GM18517 (cell line): ENCODE results near the gene MPPED1.

Experiments
- ATAC-seq: cut with Tn5 transposase; IDR thresholded peaks from one replicate; pipeline ENCODE4 v1.9.1; 2021; ENCODE audit warnings: mild to moderate bottlenecking, moderate library complexity; ENCODE audit not compliant: unreplicated experiment

MPPED1 gene

DNA sequence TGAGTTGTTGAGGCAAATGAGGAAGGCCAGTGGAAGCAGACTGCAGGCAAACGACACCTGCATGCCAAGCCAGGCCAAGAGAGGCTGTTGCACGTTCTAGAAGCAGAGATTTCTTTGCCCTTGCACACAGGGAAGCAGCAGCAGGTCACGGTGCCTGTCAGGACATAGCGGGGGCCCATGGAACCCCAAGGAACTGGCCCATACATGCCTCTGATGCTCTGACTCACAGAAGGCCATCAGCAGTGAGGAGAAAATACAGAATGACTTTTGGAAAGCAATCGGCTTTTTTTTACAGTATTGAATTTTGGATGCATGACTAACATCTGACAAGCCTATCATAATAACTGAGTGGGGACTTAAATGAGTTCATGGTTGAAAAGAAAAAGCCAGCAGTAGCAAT, 123.9 kb downstream of the MPPED1 start:
- ATAC-seq: no peak

GRCh38 chr22:43537019-43537585, 125.3 kb downstream of the MPPED1 start:
- ATAC-seq: no peak

GRCh38 chr22:43539572-43540528, 128.0 kb downstream of the MPPED1 start:
- no peak for ATAC-seq

GRCh38 chr22:43540529-43540923, 128.7 kb downstream of the MPPED1 start:
- no peak for ATAC-seq

GRCh38 chr22:43541022-43541421, 129.2 kb downstream of the MPPED1 start:
- ATAC-seq: no peak

DNA sequence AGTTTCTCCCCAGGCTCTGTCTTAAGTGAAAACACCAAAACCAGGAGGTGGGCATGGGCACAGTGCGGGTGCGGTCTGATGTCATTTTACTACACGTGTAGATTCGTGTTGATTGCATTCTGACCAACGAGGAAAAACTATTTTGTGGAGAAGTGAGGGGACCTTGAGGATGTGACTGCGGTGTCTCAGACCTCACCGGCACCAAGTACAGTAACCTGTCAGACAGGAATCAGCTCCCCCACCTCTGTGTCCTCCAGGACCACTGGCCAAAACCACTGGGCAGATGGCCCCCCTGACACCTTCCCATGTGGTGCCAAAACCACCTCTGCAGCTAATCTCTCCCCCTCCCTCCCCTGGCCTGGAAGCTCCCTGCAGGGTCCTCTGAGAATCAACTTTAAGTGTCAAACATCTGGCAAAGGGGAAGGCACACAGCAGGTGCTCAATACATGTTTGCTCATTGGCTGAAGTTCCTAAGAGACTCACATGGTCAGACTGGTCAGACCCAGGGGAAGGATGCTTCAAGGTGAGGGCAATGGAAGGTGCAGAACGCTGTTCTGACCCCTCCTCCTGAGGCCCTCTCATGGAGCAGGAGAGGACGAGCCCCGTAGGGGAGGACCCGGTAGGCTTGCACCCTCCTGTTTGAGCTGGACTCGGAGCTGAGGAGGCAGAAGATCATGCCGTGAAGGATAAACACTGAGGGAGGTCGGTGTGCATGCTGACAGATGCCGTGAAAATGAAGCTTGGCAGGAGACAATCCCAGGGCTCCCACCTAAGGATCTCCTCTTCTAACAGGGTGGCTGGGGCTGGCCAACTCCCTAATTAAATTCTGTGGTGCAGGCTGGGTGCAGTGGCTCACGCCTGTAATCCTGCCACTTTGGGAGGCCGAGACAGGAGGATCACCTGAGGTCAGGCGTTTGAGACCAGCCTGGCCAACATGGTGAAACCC, 129.9 kb downstream of the MPPED1 start:
- no peak for ATAC-seq

- no peak for ATAC-seq
Measured at GRCh38 chr22:43542681-43543521, 131.1 kb downstream of the MPPED1 start.

DNA sequence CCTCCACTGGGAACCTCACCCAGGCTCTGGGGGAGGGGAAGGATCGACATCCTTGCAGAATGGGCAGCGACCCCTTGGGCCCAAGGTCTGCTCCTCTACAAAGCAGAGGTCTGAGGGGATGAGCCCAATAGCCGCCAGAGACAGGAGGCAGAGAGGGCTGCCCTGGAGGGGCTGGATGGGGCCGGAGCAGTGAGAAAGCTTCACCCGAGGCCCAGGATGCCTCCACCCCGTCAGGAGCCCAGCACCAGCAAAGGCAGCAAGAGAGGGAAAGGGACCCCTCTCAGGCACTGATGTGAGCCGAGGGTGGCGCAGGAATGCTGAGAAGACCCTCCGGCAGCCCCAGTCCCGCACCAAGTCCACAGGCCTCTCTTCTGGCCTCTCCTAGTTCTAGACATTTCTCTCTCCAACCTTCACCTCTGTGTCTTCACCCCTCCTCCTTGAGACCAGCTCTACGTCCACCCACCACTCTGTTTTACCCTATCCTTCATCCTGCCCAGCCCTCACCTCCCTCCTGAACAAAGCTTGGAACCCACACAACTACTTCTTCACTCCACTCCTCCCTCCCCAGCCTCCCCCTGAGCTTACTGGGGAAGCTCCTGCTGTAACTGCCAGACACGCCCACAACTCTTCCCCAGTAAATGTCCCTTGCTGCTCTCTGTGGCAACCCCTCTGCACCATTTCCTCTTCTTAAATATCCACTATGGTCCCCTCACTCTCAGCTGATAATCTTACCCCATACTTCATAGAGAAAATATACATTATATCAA, 131.9 kb downstream of the MPPED1 start:
- ATAC-seq: no peak

GRCh38 chr22:43544289-43544673, 132.5 kb downstream of the MPPED1 start:
- no peak for ATAC-seq

DNA sequence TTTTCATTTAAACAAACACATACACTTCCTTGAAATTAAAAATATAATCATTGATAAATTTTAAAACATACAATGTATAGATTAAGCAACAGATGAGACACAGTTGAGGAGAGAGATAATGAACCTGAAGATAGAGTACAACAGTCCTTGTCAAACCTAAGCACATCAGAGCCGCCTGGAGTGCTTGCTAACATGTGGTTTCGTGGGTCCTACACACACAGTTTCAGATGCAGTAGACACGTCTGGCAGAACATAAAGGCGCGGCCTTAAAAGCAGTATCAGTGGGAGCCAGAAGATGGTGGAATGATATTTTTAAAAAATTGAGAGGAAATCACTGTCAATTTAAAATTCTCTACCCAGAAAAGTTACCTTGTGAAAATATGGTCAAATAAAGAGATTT, 134.4 kb downstream of the MPPED1 start:
- ATAC-seq: no peak

- ATAC-seq: no peak
Measured at GRCh38 chr22:43550024-43550620, 138.3 kb downstream of the MPPED1 start.

- no peak for ATAC-seq
Measured at GRCh38 chr22:43550672-43551071, 138.9 kb downstream of the MPPED1 start.

- no peak for ATAC-seq
Measured at GRCh38 chr22:43553451-43554258, 141.8 kb downstream of the MPPED1 start.

- no peak for ATAC-seq
Measured at GRCh38 chr22:43554259-43554636, 142.4 kb downstream of the MPPED1 start.

- ATAC-seq: no peak
Measured at GRCh38 chr22:43554694-43555365, 143.0 kb downstream of the MPPED1 start.

DNA sequence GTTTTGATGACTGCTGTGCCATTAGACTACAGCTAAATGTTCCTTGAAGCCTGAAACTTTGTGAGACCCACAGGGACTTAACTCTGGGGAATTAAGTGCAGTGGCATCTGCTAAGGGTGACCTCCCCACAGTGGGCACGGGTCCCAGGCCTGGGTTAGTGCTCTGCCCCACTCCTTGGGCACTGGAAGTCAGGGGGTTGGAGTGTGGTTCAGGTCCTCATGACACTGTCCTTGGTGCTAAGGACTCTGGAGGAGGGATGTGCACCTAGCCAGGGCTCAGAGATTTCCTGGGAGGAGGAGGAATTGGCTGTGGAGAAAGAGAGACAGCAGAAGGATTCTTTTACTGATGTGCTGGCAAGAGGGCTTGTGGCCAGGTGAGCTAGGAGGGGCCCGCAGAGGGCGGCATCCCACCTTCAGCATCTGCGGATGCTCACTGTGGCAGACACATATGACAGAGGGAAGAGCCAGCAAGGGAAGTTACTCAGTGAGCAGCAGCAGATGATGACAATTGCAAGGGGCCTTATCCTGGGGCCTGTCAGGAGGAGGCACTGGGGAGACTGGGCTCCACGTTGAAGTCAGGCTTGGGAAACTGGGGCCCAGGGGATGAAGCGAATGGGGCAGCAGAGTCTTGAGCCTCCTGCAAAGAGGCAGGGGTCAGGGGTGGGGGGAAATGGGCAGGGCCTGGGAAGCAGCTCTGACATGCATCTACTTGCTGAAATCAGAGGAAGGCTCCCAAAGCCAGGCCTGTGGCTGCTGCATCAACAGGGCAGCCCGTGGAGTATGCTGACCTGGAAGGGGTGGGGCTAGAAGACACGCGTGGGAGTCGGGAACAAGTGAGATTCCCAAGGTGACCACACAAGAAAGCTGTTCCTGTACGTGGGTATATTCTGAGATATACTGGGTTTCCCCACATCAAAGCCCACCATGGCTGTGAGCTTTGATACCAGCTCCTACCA, 144.0 kb downstream of the MPPED1 start:
- no peak for ATAC-seq
